Astrocyte (in vitro differentiated cells and primary cell): ENCODE measurements around the gene HOXD13.
A peak's percentile ranks its signal among the peaks of the same experiment; 100 is the strongest.

Experiments used
- CTCF ChIP-seq: IDR thresholded peaks from 2 replicates; pipeline ENCODE4 v1.5.1; 2011; ENCODE audit warnings: low read depth, mild to moderate bottlenecking, inconsistent platforms, low read length, moderate library complexity; ENCODE audit not compliant: insufficient read depth
- EZH2 ChIP-seq: IDR thresholded peaks from 2 replicates; pipeline ENCODE4 v1.6.1; 2012; ENCODE audit warnings: mild to moderate bottlenecking, low read length, inconsistent platforms; ENCODE audit not compliant: insufficient read depth

DNA sequence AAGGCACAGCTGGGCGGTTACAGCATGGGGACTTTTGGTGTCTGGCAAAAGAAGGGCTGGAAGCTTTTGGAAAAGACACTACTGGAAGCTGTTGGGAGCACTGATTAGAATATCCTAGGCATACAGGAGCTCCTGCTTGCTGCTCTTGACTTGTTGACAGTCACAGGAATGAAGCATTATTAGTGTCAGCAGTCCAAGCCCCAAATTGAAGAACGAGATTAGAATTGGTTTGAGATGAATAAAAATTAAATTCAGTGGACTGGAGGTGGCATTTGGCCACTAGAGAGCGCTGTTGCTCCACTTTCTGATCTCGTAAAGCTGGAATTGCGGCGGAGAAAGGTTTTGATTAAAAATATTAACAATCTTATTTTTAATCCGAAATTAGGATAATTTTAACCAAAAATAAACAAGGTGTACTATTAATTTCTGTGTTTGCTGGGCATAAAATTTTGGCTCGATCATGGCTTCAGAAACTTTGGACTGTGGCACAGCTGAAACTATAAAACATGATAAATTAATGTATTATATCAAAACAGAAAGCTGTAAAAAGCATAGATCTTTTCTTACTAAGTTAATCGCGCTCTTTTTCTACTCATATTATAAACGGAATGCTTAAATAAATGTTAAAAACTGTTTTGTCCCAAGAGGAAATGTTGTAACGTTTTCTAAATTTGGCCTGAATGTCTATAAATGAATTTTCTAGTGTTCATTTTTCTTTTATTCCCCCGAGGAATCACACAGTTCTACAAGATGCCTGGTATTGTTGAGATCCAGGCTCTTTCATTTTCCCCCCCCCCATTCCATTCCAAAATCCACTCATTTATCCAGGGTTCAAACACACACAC lies 34.6 kb downstream of the HOXD13 start:
- TF ChIP-seq CTCF (peak; percentile 92), EZH2 (no peak)
